SK-N-SH treated with all-trans-retinoic acid at 6 μM for 48 hours (cell line): ENCODE measurements around the gene SNTB2.

ENCODE experiments used
- CSRNP3 ChIP-seq: fragments of 250-450 bp; sonication (Bioruptor Pico); IDR thresholded peaks from 2 replicates; pipeline ENCODE4 v1.5.1; 2021; ENCODE audit warnings: mild to moderate bottlenecking, moderate library complexity
- ESRRG ChIP-seq: fragments of 250-450 bp; sonication (Bioruptor Pico); IDR thresholded peaks from 2 replicates; pipeline ENCODE4 v1.6.1; 2021; ENCODE audit warnings: mild to moderate bottlenecking
- GLIS3 ChIP-seq: fragments of 250-450 bp; sonication (Bioruptor Pico); IDR thresholded peaks from 2 replicates; pipeline ENCODE4 v1.5.0; 2020; ENCODE audit warnings: mild to moderate bottlenecking, moderate library complexity
- PATZ1 ChIP-seq: fragments of 250-450 bp; sonication (Bioruptor Pico); IDR thresholded peaks from 2 replicates; pipeline ENCODE4 v1.8.0; 2020; ENCODE audit warnings: mild to moderate bottlenecking, moderate library complexity, borderline replicate concordance
- RARB ChIP-seq: fragments of 250-450 bp; sonication (Bioruptor Pico); IDR thresholded peaks from 2 replicates; pipeline ENCODE4 v1.8.0; 2021; ENCODE audit warnings: mild to moderate bottlenecking, moderate library complexity
- TOX ChIP-seq: fragments of 250-450 bp; sonication (Bioruptor Pico); IDR thresholded peaks from 2 replicates; pipeline ENCODE4 v1.8.0; 2021; ENCODE audit warnings: mild to moderate bottlenecking, moderate library complexity, borderline replicate concordance
- TSHZ2 ChIP-seq: fragments of 250-450 bp; sonication (Bioruptor Pico); IDR thresholded peaks from 2 replicates; pipeline ENCODE4 v1.5.0; 2020; ENCODE audit warnings: mild to moderate bottlenecking, moderate library complexity
- ZFP30 ChIP-seq: fragments of 450-650 bp; formaldehyde crosslinking; IDR thresholded peaks from 2 replicates; pipeline ENCODE4 v1.5.0; 2022; ENCODE audit warnings: mild to moderate bottlenecking, moderate library complexity

- TF ChIP-seq ESRRG (CRISPR knock-in tag) (no peak), RARB (CRISPR knock-in tag) (no peak), PATZ1 (CRISPR knock-in tag) (no peak), CSRNP3 (CRISPR knock-in tag) (no peak), ZFP30 (CRISPR knock-in tag) (no peak), TOX (CRISPR knock-in tag) (no peak), TSHZ2 (CRISPR knock-in tag) (no peak), GLIS3 (CRISPR knock-in tag) (no peak)
Measured at GRCh38 chr16:69307091-69307490, 120.1 kb downstream of the SNTB2 start.
